ENCODE data around the gene SAP30. TPM values are rescaled to one million over a fixed set of nuclear protein-coding genes. Genes with fewer than 3 reads are reported as not detected.

Gene SAP30
- total and polyA plus RNA-seq, 9 of the 15 experiments (the other 6 are each of a cell fraction or from before 2014, with no cell fraction given): 5.9 to 51.1 (median 32.6) TPM

GRCh38 chr4:173371292-173372192 lies 788 bp downstream of the SAP30 start (continued):
- TF ChIP-seq, protein P1, sequence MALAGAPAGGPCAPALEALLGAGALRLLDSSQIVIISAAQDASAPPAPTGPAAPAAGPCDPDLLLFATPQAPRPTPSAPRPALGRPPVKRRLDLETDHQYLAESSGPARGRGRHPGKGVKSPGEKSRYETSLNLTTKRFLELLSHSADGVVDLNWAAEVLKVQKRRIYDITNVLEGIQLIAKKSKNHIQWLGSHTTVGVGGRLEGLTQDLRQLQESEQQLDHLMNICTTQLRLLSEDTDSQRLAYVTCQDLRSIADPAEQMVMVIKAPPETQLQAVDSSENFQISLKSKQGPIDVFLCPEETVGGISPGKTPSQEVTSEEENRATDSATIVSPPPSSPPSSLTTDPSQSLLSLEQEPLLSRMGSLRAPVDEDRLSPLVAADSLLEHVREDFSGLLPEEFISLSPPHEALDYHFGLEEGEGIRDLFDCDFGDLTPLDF (CRISPR knock-in tag; IDR thresholded peaks at IDR 0.05): no peak
- no peak for TF ChIP-seq SMAD2 (IDR thresholded peaks at IDR 0.05; ENCODE audit: low read depth, low read length)
- TF ChIP-seq CREB1 (IDR thresholded peaks at IDR 0.05): no peak
- peak; percentile 36; the same call in 1 of the 2 replicates for TF ChIP-seq CREB1 (CRISPR knock-in tag; IDR thresholded peaks at IDR 0.05)
- TF ChIP-seq, protein P2, sequence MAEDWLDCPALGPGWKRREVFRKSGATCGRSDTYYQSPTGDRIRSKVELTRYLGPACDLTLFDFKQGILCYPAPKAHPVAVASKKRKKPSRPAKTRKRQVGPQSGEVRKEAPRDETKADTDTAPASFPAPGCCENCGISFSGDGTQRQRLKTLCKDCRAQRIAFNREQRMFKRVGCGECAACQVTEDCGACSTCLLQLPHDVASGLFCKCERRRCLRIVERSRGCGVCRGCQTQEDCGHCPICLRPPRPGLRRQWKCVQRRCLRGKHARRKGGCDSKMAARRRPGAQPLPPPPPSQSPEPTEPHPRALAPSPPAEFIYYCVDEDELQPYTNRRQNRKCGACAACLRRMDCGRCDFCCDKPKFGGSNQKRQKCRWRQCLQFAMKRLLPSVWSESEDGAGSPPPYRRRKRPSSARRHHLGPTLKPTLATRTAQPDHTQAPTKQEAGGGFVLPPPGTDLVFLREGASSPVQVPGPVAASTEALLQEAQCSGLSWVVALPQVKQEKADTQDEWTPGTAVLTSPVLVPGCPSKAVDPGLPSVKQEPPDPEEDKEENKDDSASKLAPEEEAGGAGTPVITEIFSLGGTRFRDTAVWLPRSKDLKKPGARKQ (CRISPR knock-in tag; IDR thresholded peaks at IDR 0.05): no peak
- no peak for TF ChIP-seq CHD4 (IDR thresholded peaks at IDR 0.05; ENCODE audit: insufficient read depth, insufficient replicate concordance, low read depth, low read length, poor library complexity, severe bottlenecking)
- no peak for TF ChIP-seq GATA2 (CRISPR knock-in tag; IDR thresholded peaks at IDR 0.05)
- no peak for TF ChIP-seq ZNF780A (CRISPR knock-in tag; IDR thresholded peaks at IDR 0.05)
- TF ChIP-seq, protein P3, sequence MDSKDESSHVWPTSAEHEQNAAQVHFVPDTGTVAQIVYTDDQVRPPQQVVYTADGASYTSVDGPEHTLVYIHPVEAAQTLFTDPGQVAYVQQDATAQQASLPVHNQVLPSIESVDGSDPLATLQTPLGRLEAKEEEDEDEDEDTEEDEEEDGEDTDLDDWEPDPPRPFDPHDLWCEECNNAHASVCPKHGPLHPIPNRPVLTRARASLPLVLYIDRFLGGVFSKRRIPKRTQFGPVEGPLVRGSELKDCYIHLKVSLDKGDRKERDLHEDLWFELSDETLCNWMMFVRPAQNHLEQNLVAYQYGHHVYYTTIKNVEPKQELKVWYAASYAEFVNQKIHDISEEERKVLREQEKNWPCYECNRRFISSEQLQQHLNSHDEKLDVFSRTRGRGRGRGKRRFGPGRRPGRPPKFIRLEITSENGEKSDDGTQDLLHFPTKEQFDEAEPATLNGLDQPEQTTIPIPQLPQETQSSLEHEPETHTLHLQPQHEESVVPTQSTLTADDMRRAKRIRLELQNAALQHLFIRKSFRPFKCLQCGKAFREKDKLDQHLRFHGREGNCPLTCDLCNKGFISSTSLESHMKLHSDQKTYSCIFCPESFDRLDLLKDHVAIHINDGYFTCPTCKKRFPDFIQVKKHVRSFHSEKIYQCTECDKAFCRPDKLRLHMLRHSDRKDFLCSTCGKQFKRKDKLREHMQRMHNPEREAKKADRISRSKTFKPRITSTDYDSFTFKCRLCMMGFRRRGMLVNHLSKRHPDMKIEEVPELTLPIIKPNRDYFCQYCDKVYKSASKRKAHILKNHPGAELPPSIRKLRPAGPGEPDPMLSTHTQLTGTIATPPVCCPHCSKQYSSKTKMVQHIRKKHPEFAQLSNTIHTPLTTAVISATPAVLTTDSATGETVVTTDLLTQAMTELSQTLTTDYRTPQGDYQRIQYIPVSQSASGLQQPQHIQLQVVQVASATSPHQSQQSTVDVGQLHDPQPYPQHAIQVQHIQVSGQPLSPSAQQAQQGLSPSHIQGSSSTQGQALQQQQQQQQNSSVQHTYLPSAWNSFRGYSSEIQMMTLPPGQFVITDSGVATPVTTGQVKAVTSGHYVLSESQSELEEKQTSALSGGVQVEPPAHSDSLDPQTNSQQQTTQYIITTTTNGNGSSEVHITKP (IDR thresholded peaks at IDR 0.05; ENCODE audit: partially characterized antibody): no peak
- no peak for TF ChIP-seq TRIM28 (IDR thresholded peaks at IDR 0.05)
- TF ChIP-seq SMARCE1 (IDR thresholded peaks at IDR 0.05): peak; percentile 38; the same call in 1 of the 2 replicates
- no peak for TF ChIP-seq SMAD4 (CRISPR knock-in tag; conservative IDR thresholded peaks at IDR 0.05)
- no peak for TF ChIP-seq ETV6 (IDR thresholded peaks at IDR 0.05; ENCODE audit: borderline replicate concordance in 1 of 2, low read depth in 2 of 2, low read length in 1 of 2)
- TF ChIP-seq ETV6 (CRISPR knock-in tag; IDR thresholded peaks at IDR 0.05; ENCODE audit: borderline replicate concordance): no peak
- TF ChIP-seq, protein P4, sequence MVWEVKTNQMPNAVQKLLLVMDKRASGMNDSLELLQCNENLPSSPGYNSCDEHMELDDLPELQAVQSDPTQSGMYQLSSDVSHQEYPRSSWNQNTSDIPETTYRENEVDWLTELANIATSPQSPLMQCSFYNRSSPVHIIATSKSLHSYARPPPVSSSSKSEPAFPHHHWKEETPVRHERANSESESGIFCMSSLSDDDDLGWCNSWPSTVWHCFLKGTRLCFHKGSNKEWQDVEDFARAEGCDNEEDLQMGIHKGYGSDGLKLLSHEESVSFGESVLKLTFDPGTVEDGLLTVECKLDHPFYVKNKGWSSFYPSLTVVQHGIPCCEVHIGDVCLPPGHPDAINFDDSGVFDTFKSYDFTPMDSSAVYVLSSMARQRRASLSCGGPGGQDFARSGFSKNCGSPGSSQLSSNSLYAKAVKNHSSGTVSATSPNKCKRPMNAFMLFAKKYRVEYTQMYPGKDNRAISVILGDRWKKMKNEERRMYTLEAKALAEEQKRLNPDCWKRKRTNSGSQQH (CRISPR knock-in tag; IDR thresholded peaks at IDR 0.05): no peak
- no peak for TF ChIP-seq RNF2 (IDR thresholded peaks at IDR 0.05)
- TF ChIP-seq ZNF146 (CRISPR knock-in tag; IDR thresholded peaks at IDR 0.05; ENCODE audit: unreplicated experiment): no peak
- TF ChIP-seq SRSF7 (optimal IDR thresholded peaks at IDR 0.05; ENCODE audit: low read depth, low read length): no peak
- no peak for TF ChIP-seq CBX2 (IDR thresholded peaks at IDR 0.05; ENCODE audit: insufficient read depth, low read length, poor library complexity, severe bottlenecking)
- TF ChIP-seq ZNF589 (CRISPR knock-in tag; IDR thresholded peaks at IDR 0.05; ENCODE audit: low read depth): no peak
